Suprapubic skin (tissue), 4 donors: ENCODE data around the gene CCDC78.

Source experiments
- CTCF ChIP-seq, 2 donors: fragments of 200-600 bp in 1 of 2; fragments of 450-650 bp in 1 of 2; sonication (generic) in 1 of 2; IDR thresholded peaks; one replicate each; pipeline ENCODE4 v1.5.1; 2016 to 2019; ENCODE audit warnings: antibody characterized with exemption in 2 of 2, mild to moderate bottlenecking in 1 of 2, moderate library complexity in 1 of 2
- EP300 ChIP-seq: sonication (generic); formaldehyde crosslinking; IDR thresholded peaks from one replicate; pipeline ENCODE4 v1.6.1; 2017; ENCODE audit warnings: antibody characterized with exemption
- POLR2A ChIP-seq, 2 donors: fragments of 450-650 bp; IDR thresholded peaks; one replicate each; pipeline ENCODE4 v1.6.1; 2017; ENCODE audit warnings: antibody characterized with exemption in 2 of 2, mild to moderate bottlenecking in 2 of 2, moderate library complexity in 2 of 2
- POLR2AphosphoS5 ChIP-seq, 3 donors: sonication (generic); formaldehyde crosslinking; IDR thresholded peaks; one replicate each; pipeline ENCODE4 v1.6.1; 2017; ENCODE audit warnings: antibody characterized with exemption in 3 of 3

DNA sequence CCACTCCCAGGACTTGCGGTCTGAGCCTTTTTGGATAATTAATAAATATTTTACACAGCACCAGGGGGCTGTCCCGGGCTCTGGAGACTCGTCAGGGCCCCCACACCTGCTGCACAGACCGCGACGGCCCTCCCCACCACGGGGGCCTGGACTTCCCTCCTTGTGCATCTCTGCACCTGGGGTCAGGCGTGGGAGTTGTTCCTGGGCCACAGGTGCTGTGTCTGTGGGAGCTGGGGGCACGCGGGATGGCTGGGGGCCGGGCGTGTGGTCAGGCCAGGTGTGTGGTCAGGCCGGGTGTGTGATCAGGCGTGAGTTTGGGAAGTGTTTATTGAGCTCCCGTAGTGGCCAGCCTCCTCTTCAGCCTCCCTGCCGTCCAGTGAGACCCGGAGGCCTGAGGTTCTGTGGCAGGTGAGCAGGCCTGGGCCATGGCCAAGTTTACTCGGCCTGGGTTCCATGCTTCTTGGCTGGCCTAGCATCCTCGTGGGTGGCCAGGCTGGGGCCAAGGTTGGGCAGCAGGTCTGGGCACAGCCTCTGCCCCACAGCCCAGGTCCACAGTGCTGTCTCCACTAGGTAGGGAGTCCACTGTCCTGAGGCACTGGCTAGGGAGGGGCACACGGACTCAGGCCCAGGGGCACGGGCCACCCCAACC is 47.9 kb downstream of the CCDC78 start:
- TF ChIP-seq EP300 (no peak), POLR2A (IDR thresholded peaks at IDR 0.05) (no peak), CTCF (IDR thresholded peaks at IDR 0.05) (no peak), POLR2AphosphoS5 (IDR thresholded peaks at IDR 0.05) (no peak)
